ENCODE data around the gene DAPL1. TPM values are rescaled to one million over a fixed set of nuclear protein-coding genes. Genes with fewer than 3 reads are reported as not detected.

Gene DAPL1
- total and polyA plus RNA-seq, 2 donors (not counting 1 experiment from before 2014, with no cell fraction given): not detected

GRCh38 chr2:158766524-158766923, 28.6 kb upstream of the DAPL1 start:
- Mint-ChIP-seq H3K9me3 (ENCODE audit: insufficient read depth) (no peaks in the 10 kb centered on the region), H3K4me1 (no peaks in the 10 kb centered on the region), H3K4me3 (no peak overlapping the region), H3K27me3 (no peaks in the 10 kb centered on the region), H3K27ac (no peak overlapping the region)
- POLR2A ChIA-PET: no interaction called here
- Histone ChIP-seq H3K4me3 (ENCODE audit: control extremely low read depth in 1 of 5, extremely low read depth in 1 of 5, insufficient read depth in 1 of 5, low read depth in 2 of 5, low read length in 4 of 5) (no peak overlapping the region), H3K9ac (ENCODE audit: low read length) (no peak overlapping the region), H3K4me1 (ENCODE audit: control insufficient read depth in 2 of 2, insufficient read depth in 2 of 2, low read length in 2 of 2) (no peaks in the 10 kb centered on the region), H2AFZ (ENCODE audit: insufficient read depth, low read depth, low read length, poor library complexity, severe bottlenecking) (no peak overlapping the region), H4K20me1 (ENCODE audit: control insufficient read depth, insufficient read depth, low read length, poor library complexity, severe bottlenecking) (no peaks in the 10 kb centered on the region), H3K36me3 (replicated peaks in 1 of 2; ENCODE audit: control extremely low read depth in 1 of 2, control insufficient read depth in 1 of 2, extremely low read depth in 1 of 2, insufficient read depth in 2 of 2, low read length in 1 of 2) (no peaks in the 10 kb centered on the region), H3K79me2 (ENCODE audit: control insufficient read depth, insufficient read depth, low read length) (no peaks in the 10 kb centered on the region), H3K9me3 (ENCODE audit: control extremely low read depth in 1 of 3, control insufficient read depth in 2 of 3, insufficient read depth in 1 of 3, low read length in 2 of 3) (peaks cover 0 to 4% (median 0%) of the 10 kb centered on the region in 3 donors), H3K27me3 (replicated peaks in 1 of 4; ENCODE audit: control extremely low read depth in 1 of 4, control insufficient read depth in 3 of 4, insufficient read depth in 4 of 4, low read length in 3 of 4) (no peaks in the 10 kb centered on the region), H3K27ac (ENCODE audit: low read length in 2 of 2) (no peak overlapping the region), H3K4me2 (replicated peaks; ENCODE audit: low read depth, low read length, poor library complexity, severe bottlenecking) (no peak overlapping the region)
- intact Hi-C loops (cut with micrococcal nuclease): no loop called here
- CTCF ChIA-PET: no interaction called here
- TF ChIP-seq, protein P1, sequence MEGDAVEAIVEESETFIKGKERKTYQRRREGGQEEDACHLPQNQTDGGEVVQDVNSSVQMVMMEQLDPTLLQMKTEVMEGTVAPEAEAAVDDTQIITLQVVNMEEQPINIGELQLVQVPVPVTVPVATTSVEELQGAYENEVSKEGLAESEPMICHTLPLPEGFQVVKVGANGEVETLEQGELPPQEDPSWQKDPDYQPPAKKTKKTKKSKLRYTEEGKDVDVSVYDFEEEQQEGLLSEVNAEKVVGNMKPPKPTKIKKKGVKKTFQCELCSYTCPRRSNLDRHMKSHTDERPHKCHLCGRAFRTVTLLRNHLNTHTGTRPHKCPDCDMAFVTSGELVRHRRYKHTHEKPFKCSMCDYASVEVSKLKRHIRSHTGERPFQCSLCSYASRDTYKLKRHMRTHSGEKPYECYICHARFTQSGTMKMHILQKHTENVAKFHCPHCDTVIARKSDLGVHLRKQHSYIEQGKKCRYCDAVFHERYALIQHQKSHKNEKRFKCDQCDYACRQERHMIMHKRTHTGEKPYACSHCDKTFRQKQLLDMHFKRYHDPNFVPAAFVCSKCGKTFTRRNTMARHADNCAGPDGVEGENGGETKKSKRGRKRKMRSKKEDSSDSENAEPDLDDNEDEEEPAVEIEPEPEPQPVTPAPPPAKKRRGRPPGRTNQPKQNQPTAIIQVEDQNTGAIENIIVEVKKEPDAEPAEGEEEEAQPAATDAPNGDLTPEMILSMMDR (IDR thresholded peaks at IDR 0.05): no peak
- no peak for TF ChIP-seq EZH2 (IDR thresholded peaks at IDR 0.05; ENCODE audit: borderline replicate concordance, insufficient read depth, low read depth, low read length, poor library complexity, severe bottlenecking)
- no peak for DNase-seq
- ATAC-seq (ENCODE audit: low read depth): no peak

DNA sequence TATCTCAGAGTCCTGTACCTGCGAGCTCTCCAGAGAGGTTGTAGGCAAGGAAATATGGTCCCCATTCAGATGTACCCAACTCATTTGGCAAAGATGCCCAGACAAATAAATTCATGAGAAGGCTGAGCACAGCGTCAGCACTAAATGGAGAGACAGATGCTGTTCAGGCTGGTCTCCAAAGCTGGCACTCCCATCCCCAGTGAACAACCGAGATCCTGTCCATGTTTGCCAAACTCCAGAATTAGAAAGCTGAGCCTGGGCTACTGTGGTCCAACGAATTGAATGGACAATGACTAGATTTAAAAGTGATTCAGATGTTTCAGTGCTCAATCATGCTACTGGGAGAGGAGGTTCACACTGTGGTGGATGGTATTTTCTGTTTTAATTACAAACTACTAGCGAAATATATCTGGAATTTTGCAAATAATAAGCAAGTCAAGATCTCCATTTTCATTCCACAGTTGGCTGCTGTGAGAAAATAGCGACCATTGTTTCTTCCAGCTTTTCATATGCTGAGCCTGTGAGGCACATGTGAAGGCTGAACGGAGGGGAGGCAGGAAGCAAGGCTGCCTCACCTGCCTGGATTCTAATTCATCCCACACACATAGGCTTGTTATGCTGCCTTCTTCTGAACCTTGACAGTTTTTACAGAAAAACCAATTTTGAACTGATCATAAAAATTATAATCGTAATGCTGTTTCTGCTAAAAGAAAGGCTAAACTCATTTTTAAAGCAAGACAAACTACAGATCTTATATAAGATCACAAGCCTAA, 22.6 kb upstream of the DAPL1 start:
- Mint-ChIP-seq H3K4me1 (no peaks in the 10 kb centered on the region), H3K27me3 (no peaks in the 10 kb centered on the region), H3K9me3 (ENCODE audit: insufficient read depth) (no peaks in the 10 kb centered on the region), H3K4me3 (no peak overlapping the region), H3K27ac (no peak overlapping the region)
- ChIA-PET CTCF (interaction anchor here (2.0 kb wide), 1 partner anchor 19 kb away, joined by 6 read pairs; no protein-coding TSS in a partner anchor), POLR2A (interaction anchor here (0.7 kb wide), 1 partner anchor 677 kb away, joined by 8 read pairs; no protein-coding TSS in a partner anchor)
- no peaks in the 10 kb centered on the region for H3K27me3 ChIP-seq (replicated peaks in 1 of 4; ENCODE audit: control extremely low read depth in 1 of 4, control insufficient read depth in 3 of 4, insufficient read depth in 4 of 4, low read length in 3 of 4)
- ATAC-seq (ENCODE audit: low read depth) (no peak), DNase-seq (no peak)
- no peaks in the 10 kb centered on the region for H3K36me3 ChIP-seq (replicated peaks in 1 of 2; ENCODE audit: control extremely low read depth in 1 of 2, control insufficient read depth in 1 of 2, extremely low read depth in 1 of 2, insufficient read depth in 2 of 2, low read length in 1 of 2)
- TF ChIP-seq EZH2 (IDR thresholded peaks at IDR 0.05; ENCODE audit: borderline replicate concordance, insufficient read depth, low read depth, low read length, poor library complexity, severe bottlenecking): no peak
- TF ChIP-seq, protein P1 (IDR thresholded peaks at IDR 0.05): no peak
- H3K4me3 ChIP-seq (ENCODE audit: control extremely low read depth in 1 of 5, extremely low read depth in 1 of 5, insufficient read depth in 1 of 5, low read depth in 2 of 5, low read length in 4 of 5): no peak overlapping the region
- no peak overlapping the region for H3K9ac ChIP-seq (ENCODE audit: low read length)
- 100% methylated on average over 5 of the region's 8 CpGs for WGBS (ENCODE audit: insufficient coverage)
- no peaks in the 10 kb centered on the region for H4K20me1 ChIP-seq (ENCODE audit: control insufficient read depth, insufficient read depth, low read length, poor library complexity, severe bottlenecking)
- intact Hi-C loops (cut with micrococcal nuclease): no loop called here
- H2AFZ ChIP-seq (ENCODE audit: insufficient read depth, low read depth, low read length, poor library complexity, severe bottlenecking): no peak overlapping the region
- no peaks in the 10 kb centered on the region for H3K79me2 ChIP-seq (ENCODE audit: control insufficient read depth, insufficient read depth, low read length)
- no peak overlapping the region for H3K27ac ChIP-seq (ENCODE audit: low read length in 2 of 2)
- peaks cover 0 to 4% (median 0%) of the 10 kb centered on the region in 3 donors for H3K9me3 ChIP-seq (ENCODE audit: control extremely low read depth in 1 of 3, control insufficient read depth in 2 of 3, insufficient read depth in 1 of 3, low read length in 2 of 3)
- no peak overlapping the region for H3K4me2 ChIP-seq (replicated peaks; ENCODE audit: low read depth, low read length, poor library complexity, severe bottlenecking)
- H3K4me1 ChIP-seq (ENCODE audit: control insufficient read depth in 2 of 2, insufficient read depth in 2 of 2, low read length in 2 of 2): no peaks in the 10 kb centered on the region

All from B cell (primary cell).